NCI-H1092 (cell line): ENCODE measurements around the gene ADD2.
"Not testable (repeated sequence)": the region's sequence is repeated elsewhere in the genome, so short reads cannot be mapped to it uniquely, and the experiment has no call there.

Source experiments
- DNase-seq: peaks from one replicate; lab custom pipeline; 2025; lab: John Stamatoyannopoulos, UW

The ADD2 gene

DNA sequence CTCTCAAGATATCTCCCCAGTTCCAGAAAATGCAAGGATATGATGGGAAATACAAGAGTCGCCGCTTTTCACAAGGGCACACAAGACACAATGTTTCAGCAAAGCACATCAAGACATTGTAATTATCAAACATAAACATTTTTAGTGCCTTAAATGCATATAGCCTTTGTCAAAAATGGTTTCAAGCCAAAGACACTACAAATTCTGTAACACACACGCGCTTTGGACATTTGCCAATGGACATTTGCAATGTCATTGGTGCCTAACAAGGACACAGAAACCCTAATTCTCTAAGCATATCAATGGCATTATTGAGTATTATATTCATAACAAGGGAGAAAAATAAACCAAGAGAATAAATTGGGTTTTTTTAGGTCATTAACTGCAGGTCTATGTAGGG is 16.1 kb downstream of the ADD2 start:
- DNase-seq, result no peak

DNA sequence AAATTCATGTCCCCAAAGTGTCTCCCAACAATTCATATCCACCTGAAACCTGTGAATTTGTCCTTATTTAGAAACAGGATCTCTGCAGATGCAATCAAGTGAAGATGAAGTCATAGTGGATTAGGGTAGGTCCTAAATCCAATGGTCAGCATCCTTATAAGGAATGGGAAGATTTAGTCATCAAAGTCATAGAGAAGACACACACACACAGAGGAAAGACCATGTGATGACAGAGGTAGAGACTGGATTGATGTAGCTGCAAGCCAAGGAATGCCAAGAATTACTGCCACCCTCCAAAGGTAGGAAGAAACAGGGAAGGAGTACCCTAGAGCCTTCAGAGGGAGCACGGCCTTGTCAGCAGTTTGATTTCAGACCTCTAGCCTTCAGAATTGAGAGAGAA is 17.7 kb downstream of the ADD2 start:
- no peak for DNase-seq

DNA sequence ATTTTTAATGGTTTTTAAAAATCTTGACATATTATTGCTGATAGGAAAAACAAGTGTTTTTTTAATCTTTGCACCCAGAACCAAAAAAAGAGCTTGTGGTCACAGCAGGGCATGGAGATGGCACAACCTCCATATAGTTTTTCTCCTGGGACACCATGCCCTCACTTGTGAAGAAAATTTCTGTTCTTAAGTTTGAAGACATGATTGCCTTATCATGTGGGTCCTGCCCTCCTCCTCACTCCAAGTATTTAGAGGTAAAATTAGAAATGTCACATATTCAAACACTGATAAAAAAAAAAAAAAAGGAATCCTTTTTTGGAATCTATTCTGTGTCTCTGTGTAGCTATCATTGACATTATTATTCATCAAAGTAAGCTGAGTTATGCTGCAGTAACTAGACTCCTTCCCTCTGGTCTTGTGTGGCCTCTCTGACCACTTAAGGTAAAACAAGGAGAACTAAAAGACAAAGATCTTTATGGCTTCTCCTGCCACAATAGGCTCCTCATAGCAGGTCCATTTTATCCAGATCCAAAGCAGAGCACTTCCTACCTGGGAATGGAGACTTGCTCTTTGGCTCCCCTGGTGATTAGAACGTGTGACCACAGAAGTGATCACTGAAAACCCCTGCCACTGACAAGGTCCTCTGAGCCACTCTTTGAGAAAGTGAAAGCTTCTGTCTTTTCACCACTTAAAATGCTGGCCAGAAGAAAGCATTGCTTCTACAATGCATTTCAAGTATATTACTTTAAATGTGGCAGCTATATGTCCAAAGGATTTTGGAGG is 19.8 kb downstream of the ADD2 start:
- no peak for DNase-seq

DNA sequence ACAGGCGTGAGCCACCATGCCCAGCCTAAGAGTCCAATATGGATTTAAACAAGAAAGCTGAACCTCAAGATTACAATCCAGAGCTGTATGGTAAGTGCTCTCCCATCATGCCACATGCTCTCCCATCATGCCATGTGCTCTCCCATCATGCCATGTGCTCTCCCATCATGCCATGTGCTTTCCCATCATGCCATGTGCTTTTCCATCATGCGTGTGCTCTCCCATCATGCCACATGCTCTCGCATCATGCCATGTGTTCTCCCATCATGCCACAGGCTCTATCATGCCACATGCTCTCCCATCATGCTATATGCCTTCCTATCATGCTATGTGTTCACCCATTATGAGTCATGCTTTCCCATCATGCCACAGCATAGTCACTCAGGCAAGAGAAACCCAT is 20.7 kb downstream of the ADD2 start:
- no peak for DNase-seq

DNA sequence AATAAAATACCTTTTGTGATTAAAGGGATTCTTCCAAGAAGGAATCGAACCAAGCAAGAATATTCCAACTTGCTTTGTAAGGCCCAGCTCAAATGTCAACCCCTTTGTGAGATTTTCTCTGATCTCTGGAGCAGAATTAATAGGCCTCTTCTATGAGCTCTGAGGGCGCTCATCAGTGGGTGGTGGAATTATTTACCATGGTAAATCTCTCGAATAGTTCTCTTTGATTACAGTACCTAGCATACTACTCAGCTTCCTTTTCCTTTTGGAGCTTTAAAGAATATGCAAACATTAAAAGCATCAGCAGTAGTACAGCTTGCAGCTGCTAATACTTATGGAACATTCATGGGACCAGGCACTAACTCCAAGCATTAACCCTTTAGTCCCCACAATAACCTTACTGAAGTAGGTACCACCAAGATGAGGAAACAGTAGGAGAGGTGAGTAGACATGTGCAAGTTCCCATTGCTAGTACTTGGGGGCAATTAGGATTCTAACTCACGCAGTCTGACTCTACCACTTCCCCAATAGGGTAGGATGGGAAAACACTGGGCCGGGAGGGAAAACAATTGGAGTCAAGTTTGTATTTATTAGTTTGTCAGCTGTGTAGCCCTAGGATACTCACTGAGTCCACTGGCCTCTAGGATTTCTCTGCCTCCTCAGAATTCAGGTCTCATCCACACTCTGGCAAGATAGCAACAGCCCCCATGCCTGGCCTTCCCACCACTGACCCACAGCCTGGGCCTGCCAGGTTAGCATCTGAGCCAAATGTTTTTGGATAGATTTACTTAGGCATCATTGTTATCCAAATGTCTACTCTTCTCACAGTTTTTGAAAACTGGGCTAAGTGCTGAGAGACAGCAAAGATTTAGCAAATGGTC is 21.7 kb downstream of the ADD2 start:
- no peak for DNase-seq

DNA sequence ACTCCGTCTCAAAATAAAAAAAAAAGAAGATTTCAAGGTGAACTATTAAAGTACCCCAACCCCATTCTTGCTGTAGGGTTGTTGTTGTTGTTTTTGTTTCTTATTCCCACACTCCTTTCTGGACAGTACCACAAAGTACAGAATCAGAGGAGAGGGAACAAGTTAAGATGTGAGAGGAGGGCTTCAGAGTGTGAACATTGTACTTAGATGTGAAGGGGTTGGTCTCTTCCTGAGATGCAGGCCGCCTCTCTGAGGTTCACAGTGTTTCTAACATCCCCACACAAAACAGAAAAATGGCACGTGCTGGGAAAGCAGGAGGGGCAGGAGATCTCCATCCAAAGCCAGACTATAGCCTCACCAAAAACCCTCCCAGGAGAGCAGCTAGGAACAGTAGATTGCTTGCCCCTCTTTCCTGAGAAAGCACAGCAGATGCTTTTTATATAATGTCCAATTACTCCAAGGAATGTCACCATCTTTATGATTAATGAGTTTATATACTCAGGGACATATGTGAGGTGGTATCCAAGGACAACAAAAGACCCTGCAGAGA is 22.6 kb downstream of the ADD2 start:
- DNase-seq, result no peak

DNA sequence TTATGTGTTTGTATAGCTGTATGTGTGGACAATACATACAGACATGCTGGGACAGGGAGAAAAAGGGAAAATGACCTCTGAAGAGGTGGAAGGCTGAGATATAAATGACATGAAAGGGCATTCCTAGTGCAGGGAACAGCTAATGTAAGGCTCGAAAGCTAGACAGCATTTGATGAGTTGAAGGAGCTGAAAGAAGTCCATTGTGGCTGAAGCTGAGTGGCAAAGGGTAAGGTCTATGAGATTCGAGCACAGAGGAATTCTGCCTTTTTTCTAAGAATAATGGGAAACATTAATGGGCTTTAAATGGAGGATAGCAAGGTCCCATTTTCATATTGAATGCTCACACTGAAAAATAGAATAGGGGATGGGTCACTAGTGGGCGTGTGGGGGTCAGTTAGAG is 23.6 kb downstream of the ADD2 start:
- no peak for DNase-seq

DNA sequence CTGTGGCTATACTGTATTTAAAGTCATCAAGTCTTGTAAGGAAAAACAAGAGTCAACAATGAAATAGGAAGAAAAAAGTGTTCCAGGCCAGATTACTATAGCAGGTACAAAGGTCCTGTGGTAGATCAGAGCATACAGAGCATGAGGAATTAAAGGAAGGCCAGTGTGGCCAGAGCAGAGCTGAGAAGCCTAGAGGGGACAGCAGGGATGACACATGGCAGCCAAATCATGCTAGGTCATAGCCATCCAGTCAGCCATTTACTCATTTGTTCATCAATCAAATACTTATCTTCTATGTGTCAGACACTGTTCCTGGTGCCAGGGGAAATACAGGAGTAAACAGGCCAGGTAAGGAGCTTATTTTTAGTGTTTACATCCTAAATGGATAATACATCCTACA is 24.3 kb downstream of the ADD2 start:
- DNase-seq, result no peak

DNA sequence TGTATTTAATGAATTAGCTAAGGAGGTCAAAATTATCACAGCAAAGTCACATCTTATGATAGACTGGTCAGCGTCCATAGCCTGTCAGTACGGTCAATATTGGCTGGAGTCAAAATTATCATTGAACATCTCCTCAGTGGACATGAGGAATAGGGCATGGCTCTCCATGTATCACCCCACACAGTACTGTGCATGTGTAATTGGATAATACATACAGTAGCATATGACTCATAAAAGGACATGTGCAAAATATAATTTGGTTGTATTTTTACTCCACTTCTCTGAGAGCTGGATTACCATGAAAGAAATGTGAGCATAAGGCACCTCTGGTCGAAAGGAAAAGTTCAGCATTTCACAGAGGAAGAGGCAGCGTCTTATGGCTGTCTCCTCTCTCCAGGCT is 24.9 kb downstream of the ADD2 start:
- DNase-seq, result no peak

DNA sequence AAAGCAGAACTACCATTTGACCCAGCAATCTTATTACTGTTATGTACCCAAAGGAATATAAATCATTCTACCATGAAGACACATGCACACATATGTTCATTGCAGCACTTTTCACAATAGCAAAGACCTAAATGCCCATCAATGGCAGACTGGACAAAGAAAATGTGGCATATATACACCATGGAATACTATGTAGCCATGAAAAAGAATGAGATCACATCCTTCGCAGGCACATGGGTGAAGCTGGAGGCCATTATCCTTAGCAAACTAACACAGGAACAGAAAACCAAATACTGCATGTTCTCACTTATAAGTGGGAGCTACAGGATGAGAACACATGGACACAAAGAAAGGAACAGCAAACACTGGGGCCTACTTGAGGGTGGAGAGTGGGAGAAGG is 28.5 kb downstream of the ADD2 start:
- not testable (repeated sequence) for DNase-seq

DNA sequence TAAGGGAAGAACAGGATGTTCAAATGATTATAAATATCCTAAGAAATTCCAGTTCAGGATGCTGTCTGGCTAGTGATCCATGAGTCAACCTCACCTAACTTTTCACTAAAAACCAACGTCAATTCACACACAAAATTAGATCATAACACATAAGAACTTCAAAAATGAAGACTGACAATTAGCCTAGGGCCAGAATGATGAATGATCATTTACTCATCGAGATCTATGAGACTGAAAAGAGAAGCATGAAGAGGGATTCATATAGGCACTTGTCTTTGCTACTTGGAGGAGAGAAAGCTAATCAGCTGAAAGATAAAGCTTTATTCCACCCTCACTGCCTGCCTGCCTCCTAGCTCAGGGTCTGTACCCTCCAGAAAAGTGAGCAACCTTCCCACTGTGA is 29.8 kb downstream of the ADD2 start:
- DNase-seq, result no peak

DNA sequence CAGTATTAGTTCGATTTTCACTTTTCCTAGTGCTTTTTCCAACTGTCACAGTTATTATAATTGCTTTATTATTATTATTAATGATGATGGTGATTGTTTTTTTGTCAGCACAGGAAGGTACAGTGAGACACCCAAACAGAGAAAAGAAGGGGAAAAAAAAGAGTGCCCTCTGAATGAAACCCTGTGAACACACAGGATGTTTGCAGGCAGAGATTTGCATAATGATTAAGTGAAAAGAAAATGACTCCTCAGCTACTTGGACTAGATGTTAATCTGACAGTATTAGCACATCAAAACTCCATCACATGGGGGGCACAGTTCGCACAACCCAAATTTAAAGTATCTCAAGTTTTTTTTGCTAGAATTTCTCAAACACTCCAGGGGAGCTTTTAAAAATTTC is 32.9 kb downstream of the ADD2 start:
- DNase-seq, result no peak

DNA sequence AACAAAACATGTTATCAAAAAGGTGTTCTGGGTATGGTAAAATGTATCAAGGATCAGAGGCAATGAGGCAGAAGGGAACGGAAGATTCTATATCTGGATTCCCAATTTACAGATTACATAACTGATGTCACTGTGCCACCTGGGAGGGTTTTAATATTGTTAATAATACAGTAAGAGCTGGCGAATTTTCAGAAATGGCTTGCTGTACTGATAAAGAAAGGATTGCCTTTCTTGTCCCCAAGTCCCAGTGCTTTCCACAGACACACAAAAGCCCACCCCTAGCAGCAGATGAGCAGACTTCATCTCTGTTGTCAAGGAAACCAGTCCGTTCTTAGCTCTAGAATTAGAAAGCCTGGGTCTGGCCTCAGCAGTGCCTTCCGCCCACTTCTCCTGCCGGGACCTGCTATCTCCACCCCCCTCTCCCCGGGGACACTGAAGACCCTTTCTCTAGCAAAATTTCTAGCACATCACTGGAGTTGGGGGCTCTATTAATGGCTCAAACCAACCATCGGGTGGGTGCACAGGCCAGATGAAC is 34.3 kb downstream of the ADD2 start:
- no peak for DNase-seq

DNA sequence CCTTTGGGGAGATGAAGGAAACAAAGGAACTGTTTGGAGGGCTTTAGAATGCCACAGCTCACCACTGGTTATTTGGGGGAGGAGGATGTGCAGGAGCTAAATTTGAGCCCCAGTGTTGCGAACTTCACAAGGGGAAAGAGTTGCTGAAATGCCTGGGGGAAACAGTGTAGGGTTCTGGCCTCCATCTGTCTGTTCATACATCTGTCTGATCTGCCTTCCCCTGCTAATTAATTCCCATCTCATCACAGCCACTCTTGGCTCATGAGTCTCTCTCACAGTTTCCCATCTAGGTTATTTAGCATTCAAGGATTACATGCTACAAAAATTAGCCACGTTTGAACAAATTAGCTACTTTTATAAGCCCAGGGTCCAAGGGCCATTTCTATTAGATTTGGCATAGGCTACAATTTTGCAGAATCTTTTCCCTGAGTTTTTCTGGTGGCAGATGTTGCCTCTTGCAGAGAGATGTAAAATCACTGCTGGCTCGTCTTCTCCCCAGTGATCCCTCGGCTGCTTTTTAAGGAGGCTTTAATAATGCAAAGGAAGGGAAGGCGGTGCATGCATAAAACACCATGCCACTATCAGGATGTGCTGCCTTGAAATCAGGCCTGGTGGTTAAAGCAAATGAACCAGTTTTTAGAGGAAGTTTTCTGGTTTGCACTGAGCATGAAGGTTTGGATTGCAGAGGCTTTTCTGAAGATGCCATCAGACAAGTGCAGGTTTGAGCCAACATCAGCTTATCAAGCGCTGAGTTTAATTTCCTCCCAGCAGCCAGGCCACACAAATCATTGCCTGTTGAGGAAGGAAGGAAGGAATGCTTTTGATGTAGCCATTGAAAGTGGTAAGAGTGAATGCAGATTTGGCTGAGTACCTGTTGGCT is 35.0 kb downstream of the ADD2 start:
- no peak for DNase-seq

DNA sequence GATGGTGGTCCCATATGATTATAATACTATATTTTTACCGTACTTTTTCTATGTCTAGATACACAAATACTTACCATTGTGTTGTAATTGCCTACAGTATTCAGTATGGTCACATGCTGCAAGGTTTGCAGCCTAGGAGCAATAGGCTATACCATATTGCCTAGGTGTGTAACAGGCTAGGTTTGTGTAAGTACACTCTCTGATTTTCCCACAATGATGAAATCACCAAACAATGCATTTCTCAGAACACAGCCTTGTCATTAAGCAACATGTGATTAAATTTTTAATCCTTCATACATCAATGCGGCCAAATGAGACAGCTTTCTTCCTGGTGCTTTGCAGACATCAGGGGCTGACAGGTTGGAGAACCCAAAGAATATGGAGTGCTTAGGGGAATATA is 37.3 kb downstream of the ADD2 start:
- no peak for DNase-seq

DNA sequence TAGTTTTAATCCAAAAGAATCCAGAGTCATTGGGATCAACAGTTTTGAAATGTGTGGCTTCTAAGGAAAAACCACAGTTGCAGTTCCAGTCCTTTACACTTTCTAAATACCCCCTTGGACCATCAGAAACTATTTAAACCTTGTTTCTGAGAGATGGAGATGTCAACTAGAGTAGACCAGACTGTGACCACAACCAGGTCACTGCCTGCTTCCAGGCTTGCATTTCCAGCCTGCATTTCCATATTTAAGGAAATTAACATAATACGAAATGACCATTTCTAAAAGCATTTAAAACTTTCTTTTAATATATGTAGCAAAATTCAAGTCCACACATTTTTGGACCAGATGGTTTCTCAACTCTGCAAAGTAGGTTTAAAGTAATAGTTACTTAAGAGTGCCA is 38.4 kb downstream of the ADD2 start:
- no peak for DNase-seq

DNA sequence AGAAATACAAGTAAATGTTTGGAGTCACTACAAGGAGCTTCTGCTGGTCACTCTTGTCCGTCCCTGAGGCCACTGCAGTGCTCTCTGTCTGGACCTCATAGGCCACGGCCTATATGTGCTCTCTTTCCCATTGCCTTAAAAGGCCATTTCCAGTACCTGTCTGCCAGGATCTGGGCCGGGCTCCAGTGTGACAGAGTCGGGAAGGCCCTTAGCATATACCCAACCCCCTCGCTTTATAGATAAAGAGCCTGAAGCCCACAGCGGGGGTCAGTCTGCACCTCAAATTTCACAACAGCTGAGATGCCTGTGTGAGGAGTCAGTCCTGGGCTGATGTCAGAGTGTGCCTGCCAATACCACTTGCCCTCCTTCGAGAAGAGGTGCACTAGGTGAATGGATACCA is 39.9 kb downstream of the ADD2 start:
- no peak for DNase-seq

DNA sequence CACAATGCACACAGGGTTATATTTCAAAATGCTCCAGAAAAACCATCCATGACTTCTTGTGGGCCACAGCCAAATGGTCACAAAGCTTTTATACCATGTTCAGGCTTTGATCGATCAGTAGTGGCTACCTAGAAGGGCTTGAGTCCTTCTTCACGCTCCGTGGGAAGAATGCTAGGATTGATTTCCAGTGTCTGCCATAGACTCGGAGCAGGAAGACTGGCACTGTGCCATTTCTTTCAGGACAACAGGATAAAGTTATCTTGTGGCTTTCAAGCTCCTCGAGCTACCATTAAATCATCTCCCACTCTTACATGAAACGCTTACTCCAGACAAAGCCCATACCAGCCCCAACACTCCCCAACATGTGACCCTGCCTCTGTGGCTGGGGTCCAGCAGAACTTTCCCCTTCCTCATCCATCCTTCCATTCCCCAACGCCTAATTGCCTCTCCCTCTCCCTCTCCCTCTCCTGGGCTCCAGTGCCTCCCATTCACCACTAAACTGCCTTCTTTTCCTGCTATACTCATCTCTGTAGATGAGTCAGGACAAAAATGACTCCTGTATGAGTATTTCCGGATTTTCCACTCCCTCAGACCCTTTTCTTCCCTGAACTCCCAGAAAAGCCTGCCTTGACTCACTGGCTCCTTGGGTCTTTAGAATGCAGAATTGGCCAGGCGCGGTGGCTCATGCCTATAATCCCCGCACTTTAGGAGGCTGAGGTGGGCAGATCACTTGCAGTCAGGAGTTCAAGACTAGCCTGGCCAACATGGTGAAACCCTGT is 40.9 kb downstream of the ADD2 start:
- DNase-seq, result no peak

DNA sequence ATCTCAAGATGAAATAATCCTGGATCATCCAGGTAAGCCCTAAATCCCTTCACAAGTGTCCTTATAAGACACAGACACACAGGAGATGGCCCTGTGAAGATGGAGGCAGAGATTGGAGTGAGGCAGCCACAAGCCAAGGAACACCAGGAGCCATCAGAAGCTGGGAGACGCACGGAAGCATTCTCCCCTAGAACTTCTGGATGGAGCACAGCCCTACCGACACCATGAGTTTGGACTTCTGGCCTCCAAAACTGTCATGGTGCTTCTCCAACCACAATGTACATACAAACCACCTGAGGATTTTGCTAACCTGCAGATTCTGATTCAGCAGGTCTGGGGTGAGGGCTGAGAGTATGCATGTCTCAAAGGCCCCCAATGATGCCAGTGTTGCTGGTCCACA is 42.5 kb downstream of the ADD2 start:
- DNase-seq, result no peak

DNA sequence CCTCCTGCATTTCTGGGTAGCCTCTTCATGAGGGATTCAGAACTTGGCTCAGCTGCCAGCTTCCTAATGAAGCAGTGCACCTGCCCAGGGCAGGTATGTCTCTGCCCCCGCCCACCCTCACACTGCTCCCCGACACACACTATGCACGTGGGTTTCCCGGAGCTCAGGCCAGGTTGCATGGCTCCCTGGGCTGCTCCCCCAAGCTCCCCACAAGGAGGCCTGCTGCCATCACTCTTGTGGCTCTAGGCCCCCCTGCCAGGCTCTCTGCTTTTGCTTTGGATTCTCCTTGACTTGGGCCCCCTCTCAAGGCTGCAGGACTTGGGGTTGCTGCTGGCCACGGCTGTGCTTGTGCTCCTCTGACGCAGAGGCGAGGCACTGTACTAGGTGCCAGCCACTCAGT is 43.6 kb downstream of the ADD2 start:
- DNase-seq, result no peak

DNA sequence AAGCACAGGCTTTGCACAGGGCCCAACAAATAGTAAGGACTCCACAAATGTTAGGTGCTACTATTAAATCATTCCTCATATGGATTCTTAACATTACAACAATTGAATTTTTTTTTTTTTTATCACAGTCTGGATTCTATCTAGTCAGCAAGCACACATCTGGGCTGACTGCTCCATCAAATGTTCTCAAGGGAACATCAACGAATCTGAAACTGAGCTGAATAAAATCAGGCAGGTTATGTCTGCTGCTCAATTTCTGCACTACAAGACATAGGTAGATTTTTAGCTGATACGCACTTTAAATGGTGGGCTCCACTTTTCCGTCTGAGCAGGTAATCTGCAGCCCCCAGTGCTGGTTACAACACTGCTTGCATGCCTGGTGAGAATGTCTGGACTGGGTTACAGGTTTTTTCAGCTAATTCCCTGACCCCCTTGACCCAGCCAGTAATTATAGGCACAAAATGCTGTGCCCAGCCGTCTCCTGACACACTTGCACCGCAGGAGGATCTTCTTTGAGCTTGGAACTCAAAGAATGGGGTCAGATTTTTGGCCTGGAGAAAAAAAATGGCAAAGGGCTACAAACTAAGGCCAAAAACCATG is 44.6 kb downstream of the ADD2 start:
- DNase-seq, result no peak
